WTC11 (cell line): ENCODE results near the gene NDUFS7. TPM values are rescaled to one million over a fixed set of nuclear protein-coding genes. Genes with fewer than 3 reads are reported as not detected.

Source experiments
- ATAC-seq: fragments of 200-7000 bp; cut with Tn5 transposase; 2 replicates; pipeline ENCODE4 v1.10.0; 2021; ENCODE audit warnings: mild to moderate bottlenecking, moderate library complexity
- CTCF ChIA-PET: fragments of 300-600 bp; sonication (Branson Sonifier 250); formaldehyde crosslinking; loops from one replicate; lab custom pipeline; 2021; ENCODE audit warnings: antibody characterized with exemption; lab: Charles Lee
- POLR2A ChIA-PET: fragments of 350-600 bp; sonication (Branson Sonifier 250); formaldehyde crosslinking; loops from one replicate; lab custom pipeline; 2021; ENCODE audit warnings: antibody characterized with exemption; lab: Charles Lee
- DNase-seq: peaks from one replicate; pipeline ENCODE4 v3.0.0; 2021; ENCODE audit warnings: low spot score
- H3K27ac Mint-ChIP-seq: 2 replicates; pipeline ENCODE4 v1.8.0; 2021; ENCODE audit warnings: mixed read lengths
- H3K27me3 Mint-ChIP-seq: 2 replicates; pipeline ENCODE4 v1.8.0; 2021; ENCODE audit warnings: low read depth, mild to moderate bottlenecking, moderate library complexity, mixed read lengths
- H3K36me3 Mint-ChIP-seq: 2 replicates; pipeline ENCODE4 v1.8.0; 2021; ENCODE audit warnings: mixed read lengths
- H3K4me1 Mint-ChIP-seq: 2 replicates; pipeline ENCODE4 v1.8.0; 2022; ENCODE audit warnings: mixed read lengths
- H3K4me3 Mint-ChIP-seq: 2 replicates; pipeline ENCODE4 v1.8.0; 2021; ENCODE audit warnings: mild to moderate bottlenecking, moderate library complexity, mixed read lengths
- H3K9me3 Mint-ChIP-seq: 2 replicates; pipeline ENCODE4 v1.8.0; 2021; ENCODE audit warnings: mixed read lengths
- ATF6 ChIP-seq: sonication (generic); formaldehyde crosslinking; IDR thresholded peaks from 2 replicates; pipeline ENCODE4 v1.8.1; 2023; ENCODE audit warnings: mild to moderate bottlenecking, missing genetic modification reagents
- CBFB ChIP-seq: sonication (generic); formaldehyde crosslinking; IDR thresholded peaks from 2 replicates; pipeline ENCODE4 v1.8.1; 2022; ENCODE audit warnings: mild to moderate bottlenecking, low read depth, missing genetic modification reagents
- CREB1 ChIP-seq: sonication (generic); formaldehyde crosslinking; IDR thresholded peaks from 2 replicates; pipeline ENCODE4 v1.8.0; 2023; ENCODE audit warnings: mild to moderate bottlenecking, missing genetic modification reagents
- E2F1 ChIP-seq: sonication (generic); formaldehyde crosslinking; IDR thresholded peaks from 2 replicates; pipeline ENCODE4 v1.8.0; 2022; ENCODE audit warnings: mild to moderate bottlenecking, missing genetic modification reagents
- E2F4 ChIP-seq: sonication (generic); formaldehyde crosslinking; IDR thresholded peaks from 2 replicates; pipeline ENCODE4 v1.8.1; 2022; ENCODE audit warnings: low read depth, mild to moderate bottlenecking, moderate library complexity, missing genetic modification reagents, borderline replicate concordance
- E2F5 ChIP-seq: sonication (generic); formaldehyde crosslinking; IDR thresholded peaks from 2 replicates; pipeline ENCODE4 v1.8.1; 2022; ENCODE audit warnings: mild to moderate bottlenecking, moderate library complexity, missing genetic modification reagents
- ELF4 ChIP-seq: sonication (generic); formaldehyde crosslinking; IDR thresholded peaks from 2 replicates; pipeline ENCODE4 v1.8.1; 2022; ENCODE audit warnings: low read depth, mild to moderate bottlenecking, moderate library complexity, missing genetic modification reagents
- HMGA2 ChIP-seq: fragments of 250-450 bp; sonication (Bioruptor Pico); IDR thresholded peaks from 2 replicates; pipeline ENCODE4 v1.4.0; 2021; ENCODE audit warnings: mild to moderate bottlenecking, moderate library complexity
- JAZF1 ChIP-seq: fragments of 250-450 bp; sonication (Bioruptor Pico); IDR thresholded peaks from 2 replicates; pipeline ENCODE4 v1.9.0; 2021; ENCODE audit warnings: moderate library complexity, mild to moderate bottlenecking, inconsistent platforms
- PREB ChIP-seq: sonication (generic); formaldehyde crosslinking; IDR thresholded peaks from 2 replicates; pipeline ENCODE4 v1.8.1; 2022; ENCODE audit warnings: mild to moderate bottlenecking, missing genetic modification reagents, moderate library complexity, borderline replicate concordance
- RELA ChIP-seq: sonication (generic); formaldehyde crosslinking; IDR thresholded peaks from 2 replicates; pipeline ENCODE4 v1.8.1; 2022; ENCODE audit warnings: missing genetic modification reagents, mild to moderate bottlenecking, borderline replicate concordance
- RORB ChIP-seq: fragments of 250-450 bp; sonication (Bioruptor Pico); IDR thresholded peaks from 2 replicates; pipeline ENCODE4 v1.9.0; 2021; ENCODE audit warnings: mild to moderate bottlenecking
- SMAD3 ChIP-seq: sonication (generic); formaldehyde crosslinking; IDR thresholded peaks from 2 replicates; pipeline ENCODE4 v1.8.0; 2022; ENCODE audit warnings: missing genetic modification reagents, mild to moderate bottlenecking, borderline replicate concordance
- SP1 ChIP-seq: sonication (generic); formaldehyde crosslinking; conservative IDR thresholded peaks from 2 replicates; pipeline ENCODE4 v1.8.1; 2022; ENCODE audit warnings: missing genetic modification reagents
- TEAD1 ChIP-seq: sonication (generic); formaldehyde crosslinking; IDR thresholded peaks from 2 replicates; pipeline ENCODE4 v1.8.0; 2022; ENCODE audit warnings: mild to moderate bottlenecking, missing genetic modification reagents
- ZNF263 ChIP-seq: sonication (generic); formaldehyde crosslinking; IDR thresholded peaks from 2 replicates; pipeline ENCODE4 v1.8.1; 2022; ENCODE audit warnings: low read depth, mild to moderate bottlenecking, moderate library complexity, missing genetic modification reagents
- ZNF281 ChIP-seq: sonication (generic); formaldehyde crosslinking; IDR thresholded peaks from 2 replicates; pipeline ENCODE4 v1.8.0; 2023; ENCODE audit warnings: mild to moderate bottlenecking, missing genetic modification reagents
- total RNA-seq: library from RNA; stranded (reverse); gene quantifications from 3 replicates; pipeline ENCODE4 v1.2.3, GENCODE V29; 2021

NDUFS7 gene
- total RNA-seq, 1 experiment from 2014 or later, result 136 TPM

GRCh38 chr19:1392939-1393530, 9.3 kb downstream of the NDUFS7 start (continued):
- TF ChIP-seq E2F5 (CRISPR knock-in tag) (no peak), SMAD3 (CRISPR knock-in tag) (no peak), ZNF281 (CRISPR knock-in tag) (no peak)

- Mint-ChIP-seq H3K36me3 (peaks cover 18% of the 10 kb centered on the region), H3K27ac (no peak overlapping the region), H3K4me1 (no peaks in the 10 kb centered on the region), H3K9me3 (no peaks in the 10 kb centered on the region), H3K4me3 (no peak overlapping the region), H3K27me3 (no peaks in the 10 kb centered on the region; the same call in 1 of the 2 replicates)
- TF ChIP-seq CREB1 (no peak), CBFB (CRISPR knock-in tag) (no peak), E2F1 (no peak), RORB (CRISPR knock-in tag) (no peak), SP1 (no peak), HMGA2 (CRISPR knock-in tag) (no peak), RELA (no peak), E2F4 (CRISPR knock-in tag) (no peak), PREB (CRISPR knock-in tag) (no peak), TEAD1 (no peak)
- DNase-seq (no peak), ATAC-seq (no peak)
- ChIA-PET CTCF (interaction anchor here (1.2 kb wide), 2 partner anchors 78 to 149 kb away, joined by 3 read pairs; no protein-coding TSS in a partner anchor), POLR2A (interaction anchor here (0.6 to 0.7 kb wide), 2 partner anchors 125 to 395 kb away, joined by 3 read pairs; partner anchors contain the start of gene CIRBP)
Measured at GRCh38 chr19:1393841-1394240, 10.1 kb downstream of the NDUFS7 start.

- H3K9me3 Mint-ChIP-seq, result no peaks in the 10 kb centered on the region
- H3K27ac Mint-ChIP-seq, result no peak overlapping the region
- ChIA-PET CTCF (interaction anchor here (0.7 to 1.2 kb wide), 3 partner anchors 79 to 150 kb away, joined by 3 read pairs; no protein-coding TSS in a partner anchor), POLR2A (interaction anchor here (0.6 to 0.7 kb wide), 2 partner anchors 125 to 396 kb away, joined by 3 read pairs; partner anchors contain the start of gene CIRBP)
- no peak overlapping the region for H3K4me3 Mint-ChIP-seq
- DNase-seq (no peak), ATAC-seq (peak; percentile 23)
- no peaks in the 10 kb centered on the region; the same call in 1 of the 2 replicates for H3K27me3 Mint-ChIP-seq
- H3K4me1 Mint-ChIP-seq, result no peaks in the 10 kb centered on the region
- TF ChIP-seq ZNF263, result peak; percentile 97
- no peak for TF ChIP-seq JAZF1 (CRISPR knock-in tag)
- TF ChIP-seq ELF4, result peak; percentile 66; the same call in 1 of the 2 replicates
- TF ChIP-seq ATF6 (CRISPR knock-in tag), result no peak
- TF ChIP-seq, all 79 proteins: peak for 2
- peaks cover 12% of the 10 kb centered on the region for H3K36me3 Mint-ChIP-seq
Measured at GRCh38 chr19:1394252-1395193, 10.8 kb downstream of the NDUFS7 start.
